GM21529 (cell line): Measurements from ENCODE around the gene MMD2.

Source experiments
- ATAC-seq: cut with Tn5 transposase; IDR thresholded peaks from one replicate; pipeline ENCODE4 v1.9.1; 2021; ENCODE audit not compliant: unreplicated experiment

MMD2 gene

GRCh38 chr7:4871930-4872675 is 86.9 kb downstream of the MMD2 start:
- ATAC-seq = no peak

GRCh38 chr7:4871056-4871680 is 87.8 kb downstream of the MMD2 start:
- ATAC-seq = no peak

GRCh38 chr7:4868493-4868892 is 90.5 kb downstream of the MMD2 start:
- ATAC-seq = no peak

GRCh38 chr7:4866528-4867496 is 92.2 kb downstream of the MMD2 start:
- no peak for ATAC-seq

- ATAC-seq = no peak
These were observed 96.8 kb downstream of the MMD2 start for GRCh38 chr7:4862156-4862555.

GRCh38 chr7:4861673-4862072 is 97.3 kb downstream of the MMD2 start, which contains the start of gene PAPOLB:
TSS of gene PAPOLB (minus strand) at chr7:4862030. CDS start at chr7:4861810, 220 bp downstream.
- no peak for ATAC-seq

- no peak for ATAC-seq
These were observed 97.8 kb downstream of the MMD2 start for GRCh38 chr7:4861227-4861626.

- no peak for ATAC-seq
These were observed 101.8 kb downstream of the MMD2 start for GRCh38 chr7:4857189-4857588.

- no peak for ATAC-seq
These were observed 102.5 kb downstream of the MMD2 start for GRCh38 chr7:4856336-4857057.
